Stimulated activated CD8-positive, alpha-beta memory T cell treated with anti-CD3 and anti-CD28 coated beads, Interleukin-4, amount 100 ng/mL, for 1 hour (primary cell): ENCODE measurements around the gene SKOR1.

Experiments used
- DNase-seq, 2 donors: peaks; one replicate each; pipeline ENCODE4 v3.0.0-alpha.2; 2020; ENCODE audit warnings: low read depth in 2 of 2, low spot score in 1 of 2

SKOR1 gene

DNA sequence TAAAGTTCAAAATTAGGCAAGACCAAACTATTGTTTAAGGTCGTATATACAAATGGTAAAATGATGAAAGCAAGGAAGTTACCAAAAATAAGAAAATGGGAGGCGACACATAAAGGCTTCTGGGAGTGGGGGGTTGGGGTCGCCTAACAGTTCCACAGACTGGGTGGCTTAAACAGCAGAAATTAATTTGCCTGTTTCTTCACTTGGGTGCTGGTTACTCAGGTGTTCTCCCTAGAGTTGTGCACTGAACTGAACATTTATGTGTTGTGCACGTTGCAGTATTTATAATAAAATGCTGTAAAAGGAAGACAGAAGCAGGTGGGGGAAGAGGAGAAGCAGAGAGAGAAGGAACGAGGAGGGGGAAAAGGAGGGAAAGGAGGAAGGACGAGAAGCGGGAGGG is 25.0 kb downstream of the SKOR1 start:
- DNase-seq = no peak

DNA sequence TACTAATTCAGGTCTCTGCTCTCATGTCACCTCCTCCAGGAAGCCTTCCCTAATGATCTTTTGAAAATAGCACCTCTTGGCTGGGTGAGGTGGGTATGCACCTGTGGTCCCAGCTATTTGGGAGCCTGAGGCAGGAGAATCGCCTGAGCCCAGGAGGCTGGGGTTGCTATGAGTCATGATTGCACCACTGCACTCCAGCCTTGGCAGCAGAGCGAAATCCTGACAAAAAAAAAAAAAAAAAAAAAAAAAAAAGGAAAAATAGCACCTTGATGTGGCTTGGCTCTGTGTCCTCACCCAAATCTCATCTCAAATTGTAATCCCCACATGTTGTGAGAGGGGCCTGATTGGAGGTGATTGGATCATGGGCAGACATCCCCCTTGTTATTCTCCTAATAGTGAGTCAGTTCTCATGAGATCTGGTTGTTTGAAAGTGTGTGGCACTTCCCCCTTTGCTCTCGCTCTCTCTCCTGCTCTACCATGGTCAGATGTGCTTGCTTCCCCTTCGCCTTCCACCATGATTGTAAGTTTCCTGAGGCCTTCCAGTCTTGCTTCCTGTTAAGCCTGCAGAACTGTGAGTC is 25.8 kb downstream of the SKOR1 start:
- no peak for DNase-seq

DNA sequence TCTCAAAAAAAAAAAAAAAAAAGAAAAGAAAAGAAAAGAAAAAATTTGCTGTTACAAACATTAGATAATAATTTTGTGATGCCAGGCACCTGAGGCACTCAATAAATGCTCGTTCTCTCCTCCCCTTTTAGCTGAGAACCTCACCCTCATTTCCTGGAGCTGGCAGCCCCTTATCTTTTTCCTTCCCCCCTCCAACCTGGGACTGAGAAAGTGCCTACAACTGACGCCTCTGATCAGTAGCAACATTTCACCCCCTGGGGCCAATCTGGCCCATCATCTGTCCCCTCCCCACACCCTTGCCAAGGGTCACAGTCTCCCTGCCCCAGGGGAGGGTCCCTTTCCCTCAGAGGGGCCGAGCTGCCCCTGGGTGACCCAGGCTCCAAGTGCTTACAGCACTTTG is 27.1 kb downstream of the SKOR1 start:
- DNase-seq = no peak

- DNase-seq = no peak
These were observed 28.1 kb downstream of the SKOR1 start for GRCh38 chr15:67853454-67853853.

GRCh38 chr15:67854358-67854757 is 29.0 kb downstream of the SKOR1 start:
- DNase-seq = no peak

DNA sequence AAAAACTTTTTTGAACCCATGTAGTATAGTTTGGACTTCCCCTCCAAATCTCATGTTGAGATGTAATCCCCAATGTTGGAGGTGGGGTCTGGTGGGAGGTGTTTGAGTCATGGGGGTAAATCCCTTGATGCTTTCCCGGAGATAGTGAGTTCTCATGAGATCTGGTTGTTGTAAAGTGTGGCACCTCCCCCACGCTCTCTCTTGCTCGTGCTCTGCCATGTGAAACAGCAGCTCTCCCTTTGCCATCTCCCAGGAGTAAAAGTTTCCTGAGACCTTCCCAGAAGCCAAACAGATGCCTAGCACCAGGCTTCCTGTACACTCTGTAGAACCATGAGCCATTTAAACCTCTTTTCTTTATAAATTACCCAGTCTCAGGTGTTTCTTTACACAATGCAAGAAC is 30.5 kb downstream of the SKOR1 start:
- DNase-seq = no peak

GRCh38 chr15:67857220-67857619 is 31.9 kb downstream of the SKOR1 start:
- no peak for DNase-seq

DNA sequence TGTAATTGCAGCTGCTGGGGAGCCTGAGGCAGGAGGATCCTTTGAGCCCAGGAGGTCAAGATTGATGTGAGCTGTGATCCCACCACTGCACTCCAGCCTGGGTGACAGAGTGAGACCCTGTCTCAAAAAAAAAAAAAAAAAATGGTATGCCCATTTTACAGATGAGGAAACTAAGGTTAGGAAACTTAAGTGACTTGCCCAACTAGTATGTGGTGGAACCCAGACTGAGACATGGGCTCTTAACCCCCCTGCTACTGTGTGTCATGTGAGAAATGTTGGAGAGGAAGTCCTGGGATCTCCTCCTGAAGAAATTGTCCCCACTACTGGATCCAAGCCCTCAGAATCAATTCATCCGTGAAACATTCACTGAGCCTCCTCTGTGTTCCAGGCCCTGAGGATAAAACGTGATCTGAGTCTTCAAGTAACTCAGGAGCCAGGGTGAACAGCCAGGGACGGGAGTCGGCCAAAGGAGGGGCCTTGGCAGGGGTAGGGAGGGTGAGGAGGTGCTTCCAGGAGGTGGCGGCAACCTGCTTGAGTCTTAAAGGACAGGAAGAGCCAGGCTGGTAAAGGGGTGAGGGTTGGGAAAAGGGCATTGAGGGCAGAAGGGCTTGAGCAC is 34.1 kb downstream of the SKOR1 start:
- DNase-seq = no peak

- no peak for DNase-seq
These were observed 36.7 kb downstream of the SKOR1 start for GRCh38 chr15:67861983-67862382.

GRCh38 chr15:67862750-67863441 is 37.6 kb downstream of the SKOR1 start:
- no peak for DNase-seq

- DNase-seq = peak; percentile 37 to 40
These were observed 38.2 kb downstream of the SKOR1 start for GRCh38 chr15:67863442-67863987.

- no peak for DNase-seq
These were observed 40.0 kb downstream of the SKOR1 start for GRCh38 chr15:67865331-67865730.

DNA sequence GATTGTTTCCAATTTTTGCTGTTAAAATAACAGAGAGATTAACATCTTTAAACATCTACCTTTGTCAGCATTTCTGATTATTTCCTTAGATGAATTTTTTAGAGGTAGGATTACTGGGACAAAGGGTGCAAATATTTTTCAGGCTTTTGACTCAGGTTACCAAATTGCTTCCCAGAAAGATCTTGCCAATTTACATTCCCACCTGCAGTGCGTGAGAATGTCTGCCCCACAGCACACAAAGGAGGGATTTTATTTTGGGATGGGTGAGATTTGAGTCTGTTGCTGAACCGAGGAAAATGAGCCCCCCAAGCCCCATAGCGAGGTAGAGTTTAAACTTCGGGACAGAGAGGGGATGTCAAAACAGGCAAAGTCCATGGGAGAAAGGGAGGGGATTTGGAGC is 40.5 kb downstream of the SKOR1 start:
- no peak for DNase-seq

DNA sequence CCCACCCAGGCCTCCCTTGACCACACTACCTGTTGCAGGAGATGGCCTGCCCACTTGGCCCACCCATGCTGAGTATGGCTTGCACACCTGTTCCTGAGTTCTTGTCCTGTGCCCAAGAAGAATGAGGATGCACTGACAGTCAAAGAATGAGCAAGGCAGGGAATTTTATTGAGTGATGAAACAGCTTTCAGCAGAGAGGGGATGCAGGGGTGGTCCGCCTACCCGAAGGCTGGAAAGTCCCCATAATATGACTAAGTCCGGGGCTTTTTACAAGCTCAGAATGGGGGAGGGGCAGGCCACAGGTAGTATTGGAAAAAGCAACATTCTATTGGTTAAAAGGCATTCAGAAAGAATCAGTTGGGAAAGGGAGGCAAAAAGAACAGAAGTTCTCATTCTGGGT is 44.4 kb downstream of the SKOR1 start:
- no peak for DNase-seq

DNA sequence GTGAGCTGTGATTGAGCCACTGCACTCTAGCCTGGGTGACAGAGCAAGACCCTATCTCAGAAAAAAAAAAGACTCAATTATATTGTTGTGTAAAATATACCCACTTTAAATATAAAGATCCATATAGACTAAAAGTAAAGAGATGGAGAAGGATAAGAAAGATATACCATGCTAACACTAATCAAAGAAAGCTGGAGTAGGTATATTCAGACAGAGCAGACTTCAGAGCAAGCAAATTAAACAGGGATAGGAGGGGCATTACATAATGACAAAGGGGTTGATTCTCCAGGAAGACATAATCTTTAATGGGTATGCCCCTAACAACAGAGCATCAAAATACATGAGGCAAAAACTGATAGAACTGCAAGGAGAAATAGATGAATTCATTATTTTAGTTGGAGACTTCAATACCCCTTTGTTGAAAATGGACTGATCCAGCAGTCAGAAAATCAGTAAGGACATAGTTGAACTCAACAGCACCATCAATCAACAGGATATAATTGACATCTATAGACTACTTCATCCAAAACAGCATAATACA is 45.6 kb downstream of the SKOR1 start:
- no peak for DNase-seq

DNA sequence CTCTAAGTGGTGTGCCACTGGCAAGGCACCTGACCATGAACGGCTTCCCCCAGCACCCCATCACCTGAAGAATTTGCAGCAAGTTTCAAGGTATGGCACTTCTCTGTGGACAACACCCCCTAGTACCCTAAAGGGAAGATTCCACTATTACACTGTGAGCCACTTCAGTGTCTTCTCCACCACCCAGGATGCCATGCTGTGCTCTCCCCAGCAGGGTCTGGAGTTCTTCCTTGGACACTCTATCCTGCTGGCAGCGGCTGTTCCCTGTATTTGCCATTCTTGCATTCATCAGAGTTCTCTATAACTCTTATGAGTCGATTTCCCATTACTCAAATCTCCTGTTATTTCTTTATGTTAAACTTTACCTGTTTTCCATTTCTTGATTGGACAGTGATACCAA is 48.5 kb downstream of the SKOR1 start:
- no peak for DNase-seq

- no peak for DNase-seq
These were observed 53.5 kb downstream of the SKOR1 start for GRCh38 chr15:67878712-67879206.

- DNase-seq = no peak
These were observed 54.3 kb downstream of the SKOR1 start for GRCh38 chr15:67879440-67880129.

- no peak for DNase-seq
These were observed 55.4 kb downstream of the SKOR1 start for GRCh38 chr15:67880651-67881182.

- no peak for DNase-seq
These were observed 57.4 kb downstream of the SKOR1 start for GRCh38 chr15:67882487-67883233.
